ENCODE measurements around the gene SORBS1.

GRCh38 chr10:95431900-95432342 lies 129.2 kb downstream of the SORBS1 start:
- TF ChIP-seq ZNF157 (tag by site-specific recombination; IDR thresholded peaks at IDR 0.05) (no peak), CTCF (tag by site-specific recombination; IDR thresholded peaks at IDR 0.05) (no peak), YY1 (tag by site-specific recombination; IDR thresholded peaks at IDR 0.05) (no peak), KLF16 (tag by site-specific recombination; IDR thresholded peaks at IDR 0.05) (no peak), HOXD13 (CRISPR knock-in tag; IDR thresholded peaks at IDR 0.05; ENCODE audit: borderline replicate concordance) (no peak), KLF8 (tag by site-specific recombination; IDR thresholded peaks at IDR 0.05) (no peak), REST (tag by site-specific recombination; IDR thresholded peaks at IDR 0.05) (no peak), MZF1 (tag by site-specific recombination; IDR thresholded peaks at IDR 0.05; ENCODE audit: borderline replicate concordance) (no peak), KLF9 (tag by site-specific recombination; IDR thresholded peaks at IDR 0.05; ENCODE audit: low read depth) (no peak), SP2 (tag by site-specific recombination; IDR thresholded peaks at IDR 0.05) (no peak), HOXA7 (CRISPR knock-in tag; IDR thresholded peaks at IDR 0.05; ENCODE audit: borderline replicate concordance) (no peak), ZNF266 (tag by site-specific recombination; IDR thresholded peaks at IDR 0.05; ENCODE audit: low read depth) (no peak), TCF7L2 (IDR thresholded peaks at IDR 0.05; ENCODE audit: borderline replicate concordance, low read depth, low read length) (no peak), PBX3 (CRISPR knock-in tag; IDR thresholded peaks at IDR 0.05) (no peak)

Measured in HEK293 (cell line).